Neural cell (in vitro differentiated cells): ENCODE measurements around the gene ZDHHC21.

Experiments
- CTCF ChIP-seq: fragments of 450-650 bp; IDR thresholded peaks from 2 replicates; pipeline ENCODE4 v1.5.1; 2014; ENCODE audit warnings: antibody characterized with exemption, mild to moderate bottlenecking, moderate library complexity; ENCODE audit not compliant: poor library complexity, severe bottlenecking
- EP300 ChIP-seq: fragments of 450-650 bp; conservative IDR thresholded peaks from 2 replicates; pipeline ENCODE4 v1.6.1; 2014; ENCODE audit warnings: antibody characterized with exemption, mild to moderate bottlenecking, moderate library complexity; ENCODE audit not compliant: poor library complexity, severe bottlenecking
- EZH2 ChIP-seq: fragments of 200-600, 300-800 bp; shearing (Covaris generic), sonication (generic); IDR thresholded peaks from 2 replicates; pipeline ENCODE4 v1.6.1; 2014; ENCODE audit warnings: antibody characterized with exemption, low read length, borderline replicate concordance, mild to moderate bottlenecking; ENCODE audit not compliant: insufficient read depth, poor library complexity, severe bottlenecking
- POLR2AphosphoS5 ChIP-seq: IDR thresholded peaks from 2 replicates; pipeline ENCODE4 v1.6.1; 2012
- TAF1 ChIP-seq: IDR thresholded peaks from 2 replicates; pipeline ENCODE4 v1.6.1; 2012; ENCODE audit warnings: low read depth
- TF ChIP-seq, protein P1 (sequence below): IDR thresholded peaks from 2 replicates; pipeline ENCODE4 v1.6.1; 2012; ENCODE audit warnings: borderline replicate concordance

GRCh38 chr9:14733133-14733532, 39.9 kb upstream of the ZDHHC21 start:
- TF ChIP-seq, protein P1, sequence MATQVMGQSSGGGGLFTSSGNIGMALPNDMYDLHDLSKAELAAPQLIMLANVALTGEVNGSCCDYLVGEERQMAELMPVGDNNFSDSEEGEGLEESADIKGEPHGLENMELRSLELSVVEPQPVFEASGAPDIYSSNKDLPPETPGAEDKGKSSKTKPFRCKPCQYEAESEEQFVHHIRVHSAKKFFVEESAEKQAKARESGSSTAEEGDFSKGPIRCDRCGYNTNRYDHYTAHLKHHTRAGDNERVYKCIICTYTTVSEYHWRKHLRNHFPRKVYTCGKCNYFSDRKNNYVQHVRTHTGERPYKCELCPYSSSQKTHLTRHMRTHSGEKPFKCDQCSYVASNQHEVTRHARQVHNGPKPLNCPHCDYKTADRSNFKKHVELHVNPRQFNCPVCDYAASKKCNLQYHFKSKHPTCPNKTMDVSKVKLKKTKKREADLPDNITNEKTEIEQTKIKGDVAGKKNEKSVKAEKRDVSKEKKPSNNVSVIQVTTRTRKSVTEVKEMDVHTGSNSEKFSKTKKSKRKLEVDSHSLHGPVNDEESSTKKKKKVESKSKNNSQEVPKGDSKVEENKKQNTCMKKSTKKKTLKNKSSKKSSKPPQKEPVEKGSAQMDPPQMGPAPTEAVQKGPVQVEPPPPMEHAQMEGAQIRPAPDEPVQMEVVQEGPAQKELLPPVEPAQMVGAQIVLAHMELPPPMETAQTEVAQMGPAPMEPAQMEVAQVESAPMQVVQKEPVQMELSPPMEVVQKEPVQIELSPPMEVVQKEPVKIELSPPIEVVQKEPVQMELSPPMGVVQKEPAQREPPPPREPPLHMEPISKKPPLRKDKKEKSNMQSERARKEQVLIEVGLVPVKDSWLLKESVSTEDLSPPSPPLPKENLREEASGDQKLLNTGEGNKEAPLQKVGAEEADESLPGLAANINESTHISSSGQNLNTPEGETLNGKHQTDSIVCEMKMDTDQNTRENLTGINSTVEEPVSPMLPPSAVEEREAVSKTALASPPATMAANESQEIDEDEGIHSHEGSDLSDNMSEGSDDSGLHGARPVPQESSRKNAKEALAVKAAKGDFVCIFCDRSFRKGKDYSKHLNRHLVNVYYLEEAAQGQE: no peak
- no peak for TF ChIP-seq CTCF
- no peak for TF ChIP-seq POLR2AphosphoS5
- TF ChIP-seq TAF1: no peak
- no peak for TF ChIP-seq EP300
- no peak for TF ChIP-seq EZH2
